ENCODE results near the gene MSLN. TPM values are rescaled to one million over a fixed set of nuclear protein-coding genes. Genes with fewer than 3 reads are reported as not detected.

Gene MSLN
- total and polyA plus RNA-seq, 2 experiments from 2014 or later = not detected

GRCh38 chr16:794091-794822 is 33.7 kb downstream of the MSLN start:
- H3K9me2 ChIP-seq (ENCODE audit: insufficient read depth) = no peaks in the 10 kb centered on the region
- TF ChIP-seq EZH2 (IDR thresholded peaks at IDR 0.05; ENCODE audit: insufficient read depth, poor library complexity, severe bottlenecking) (no peak), EZH2phosphoT487 (IDR thresholded peaks at IDR 0.05; ENCODE audit: insufficient read depth, low read depth) (no peak)
- no peaks in the 10 kb centered on the region for H3K27me3 ChIP-seq (replicated peaks; ENCODE audit: insufficient read depth)
- H3K79me2 ChIP-seq (ENCODE audit: insufficient read depth) = peaks cover 1% of the 10 kb centered on the region
- in situ Hi-C loops (cut with MboI) = no loop called here
- H3K4me1 ChIP-seq (ENCODE audit: insufficient read depth) = no peaks in the 10 kb centered on the region
- no peaks in the 10 kb centered on the region for H4K20me1 ChIP-seq (ENCODE audit: insufficient read depth)
- H3K36me3 ChIP-seq (ENCODE audit: low read depth) = no peaks in the 10 kb centered on the region
- H2AFZ ChIP-seq = no peak overlapping the region
- no peaks in the 10 kb centered on the region for H3F3A ChIP-seq (ENCODE audit: insufficient read depth)
- no peak overlapping the region for H3K27ac ChIP-seq
- no peak for DNase-seq
- WGBS, 2 experiments (ENCODE audit: low coverage in 1 of 2, low lambda C conversion rate in 2 of 2, missing lambda C conversion rate in 2 of 2) = 91 to 93% methylated on average over 35 to 40 of the region's 40 CpGs
- H3K4me2 ChIP-seq (ENCODE audit: unreplicated experiment) = no peak overlapping the region
- no peak overlapping the region for H3K9ac ChIP-seq
- no peaks in the 10 kb centered on the region for H3K9me3 ChIP-seq (ENCODE audit: low read depth)
- no peak overlapping the region for H3K4me3 ChIP-seq

GRCh38 chr16:794853-795466 is 34.4 kb downstream of the MSLN start:
- H3K27me3 ChIP-seq (replicated peaks; ENCODE audit: insufficient read depth) = 0 out of 2 replicates have a peak, but pooled peaks cover 1% of the 10 kb centered on the region

DNA sequence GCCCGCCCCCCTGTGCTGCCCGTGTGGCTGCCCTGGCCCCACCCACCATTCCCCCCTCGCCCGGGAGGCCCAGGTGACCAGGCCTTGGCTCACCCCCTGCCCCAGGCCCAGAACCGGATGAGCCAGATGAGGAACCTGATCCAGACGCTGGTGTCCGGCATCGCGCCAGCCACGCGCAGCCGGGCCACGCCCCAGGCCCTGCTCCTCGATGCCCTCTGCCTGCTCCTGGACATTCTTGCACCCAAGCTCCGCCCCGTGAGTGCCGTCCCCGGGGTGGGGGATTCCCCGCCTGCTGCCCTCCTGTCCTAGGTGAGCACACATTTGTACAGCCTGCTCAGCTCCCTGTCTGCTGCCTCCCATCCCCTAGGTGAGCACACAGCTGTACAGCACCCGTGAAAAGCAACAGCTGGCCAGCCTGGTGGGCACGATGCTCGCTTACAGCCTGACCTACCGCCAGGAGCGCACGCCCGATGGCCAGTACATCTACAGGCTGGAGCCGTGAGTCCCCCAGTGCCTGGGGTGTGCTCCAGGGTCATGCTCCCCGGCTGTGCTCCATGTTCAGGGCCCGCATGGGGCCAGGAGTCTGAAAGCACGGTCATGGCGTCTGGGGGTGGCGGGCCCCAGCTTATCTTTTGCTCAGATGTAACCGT is 35.2 kb downstream of the MSLN start:
- Histone ChIP-seq H3K36me3 (ENCODE audit: low read depth) (no peaks in the 10 kb centered on the region), H3K4me1 (ENCODE audit: insufficient read depth) (no peaks in the 10 kb centered on the region), H3K9me2 (ENCODE audit: insufficient read depth) (no peaks in the 10 kb centered on the region), H4K20me1 (ENCODE audit: insufficient read depth) (no peaks in the 10 kb centered on the region), H3K9ac (no peak overlapping the region), H3K4me2 (ENCODE audit: unreplicated experiment) (no peak overlapping the region), H3K27ac (no peak overlapping the region), H3K4me3 (no peak overlapping the region), H3K79me2 (ENCODE audit: insufficient read depth) (no peaks in the 10 kb centered on the region), H3K27me3 (replicated peaks; ENCODE audit: insufficient read depth) (peaks cover 8% of the 10 kb centered on the region), H3F3A (ENCODE audit: insufficient read depth) (no peaks in the 10 kb centered on the region), H3K9me3 (ENCODE audit: low read depth) (no peaks in the 10 kb centered on the region), H2AFZ (no peak overlapping the region)
- DNase-seq = no peak
- TF ChIP-seq EZH2phosphoT487 (IDR thresholded peaks at IDR 0.05; ENCODE audit: insufficient read depth, low read depth) (no peak), EZH2 (IDR thresholded peaks at IDR 0.05; ENCODE audit: insufficient read depth, poor library complexity, severe bottlenecking) (no peak)
- WGBS, 2 experiments (ENCODE audit: low coverage in 1 of 2, low lambda C conversion rate in 2 of 2, missing lambda C conversion rate in 2 of 2) = 84 to 85% methylated on average over 26 to 33 of the region's 33 CpGs
- in situ Hi-C loops (cut with MboI) = no loop called here

More at GRCh38 chr16:794853-795466, 34.4 kb downstream of the MSLN start:
- H3K4me1 ChIP-seq (ENCODE audit: insufficient read depth) = no peaks in the 10 kb centered on the region
- no peak overlapping the region for H2AFZ ChIP-seq
- H3K79me2 ChIP-seq (ENCODE audit: insufficient read depth) = no peaks in the 10 kb centered on the region
- TF ChIP-seq EZH2phosphoT487 (IDR thresholded peaks at IDR 0.05; ENCODE audit: insufficient read depth, low read depth) (no peak), EZH2 (IDR thresholded peaks at IDR 0.05; ENCODE audit: insufficient read depth, poor library complexity, severe bottlenecking) (no peak)
- no peaks in the 10 kb centered on the region for H4K20me1 ChIP-seq (ENCODE audit: insufficient read depth)
- no peak overlapping the region for H3K4me2 ChIP-seq (ENCODE audit: unreplicated experiment)
- no peak overlapping the region for H3K27ac ChIP-seq
- WGBS, 2 experiments (ENCODE audit: low coverage in 1 of 2, low lambda C conversion rate in 2 of 2, missing lambda C conversion rate in 2 of 2) = 90 to 91% methylated on average over 12 to 31 of the region's 31 CpGs
- no peaks in the 10 kb centered on the region for H3K9me2 ChIP-seq (ENCODE audit: insufficient read depth)
- H3F3A ChIP-seq (ENCODE audit: insufficient read depth) = no peaks in the 10 kb centered on the region
- no peak overlapping the region for H3K4me3 ChIP-seq
- no peaks in the 10 kb centered on the region for H3K9me3 ChIP-seq (ENCODE audit: low read depth)
- in situ Hi-C loops (cut with MboI) = no loop called here
- no peaks in the 10 kb centered on the region for H3K36me3 ChIP-seq (ENCODE audit: low read depth)
- no peak for DNase-seq
- no peak overlapping the region for H3K9ac ChIP-seq

DNA sequence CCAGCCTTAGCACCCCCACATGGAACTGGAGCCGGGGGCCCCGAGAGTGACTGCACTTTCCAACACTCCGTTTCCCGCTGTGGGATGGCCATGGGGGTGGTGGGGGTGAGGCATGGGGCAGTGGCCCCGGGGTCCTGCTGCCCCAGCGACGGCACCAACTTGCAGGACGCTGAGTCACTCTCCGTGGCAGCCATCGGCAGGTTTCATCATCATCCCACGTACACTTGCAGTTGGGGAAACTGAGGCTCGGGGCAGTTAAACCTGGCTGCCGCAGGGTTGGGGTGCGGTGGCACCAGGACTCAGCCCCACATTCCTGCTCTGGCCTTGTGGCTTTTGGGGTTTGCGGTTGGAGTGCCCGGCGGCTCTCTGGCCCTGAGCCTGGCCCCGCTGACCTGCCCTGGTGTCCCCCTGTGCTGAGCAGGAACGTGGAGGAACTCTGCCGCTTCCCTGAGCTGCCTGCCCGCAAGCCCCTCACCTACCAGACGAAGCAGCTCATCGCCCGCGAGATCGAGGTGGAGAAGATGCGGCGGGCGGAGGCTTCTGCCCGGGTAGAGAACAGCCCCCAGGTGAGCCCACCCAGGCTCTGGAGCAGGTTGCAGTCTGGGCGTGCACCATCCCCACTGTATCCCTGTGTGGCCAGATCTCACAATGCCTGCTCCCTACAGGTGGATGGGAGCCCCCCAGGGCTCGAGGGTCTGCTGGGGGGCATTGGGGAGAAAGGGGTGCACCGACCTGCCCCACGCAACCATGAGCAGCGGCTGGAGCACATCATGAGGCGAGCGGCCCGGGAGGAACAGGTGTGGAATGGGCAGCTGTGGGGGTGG is 36.0 kb downstream of the MSLN start:
- H3K79me2 ChIP-seq (ENCODE audit: insufficient read depth) = no peaks in the 10 kb centered on the region
- peaks cover 11% of the 10 kb centered on the region for H3K27me3 ChIP-seq (replicated peaks; ENCODE audit: insufficient read depth)
- 91 to 93% methylated on average over 33 to 38 of the region's 38 CpGs for WGBS, 2 experiments (ENCODE audit: low coverage in 1 of 2, low lambda C conversion rate in 2 of 2, missing lambda C conversion rate in 2 of 2)
- TF ChIP-seq EZH2 (IDR thresholded peaks at IDR 0.05; ENCODE audit: insufficient read depth, poor library complexity, severe bottlenecking) (no peak), EZH2phosphoT487 (IDR thresholded peaks at IDR 0.05; ENCODE audit: insufficient read depth, low read depth) (no peak)
- no peaks in the 10 kb centered on the region for H3K36me3 ChIP-seq (ENCODE audit: low read depth)
- no peaks in the 10 kb centered on the region for H3K4me1 ChIP-seq (ENCODE audit: insufficient read depth)
- H3F3A ChIP-seq (ENCODE audit: insufficient read depth) = no peaks in the 10 kb centered on the region
- in situ Hi-C loops (cut with MboI) = no loop called here
- no peaks in the 10 kb centered on the region for H4K20me1 ChIP-seq (ENCODE audit: insufficient read depth)
- H2AFZ ChIP-seq = no peak overlapping the region
- no peak overlapping the region for H3K9ac ChIP-seq
- no peaks in the 10 kb centered on the region for H3K9me3 ChIP-seq (ENCODE audit: low read depth)
- H3K4me2 ChIP-seq (ENCODE audit: unreplicated experiment) = no peak overlapping the region
- no peak overlapping the region for H3K4me3 ChIP-seq
- no peaks in the 10 kb centered on the region for H3K9me2 ChIP-seq (ENCODE audit: insufficient read depth)
- no peak for DNase-seq
- H3K27ac ChIP-seq = no peak overlapping the region
